SK-N-SH treated with all-trans-retinoic acid at 6 μM for 48 hours (cell line): ENCODE data around the gene SPATA12.

Experiments used
- BACH2 ChIP-seq: fragments of 250-450 bp; sonication (Bioruptor Pico); IDR thresholded peaks from 2 replicates; pipeline ENCODE4 v1.9.0; 2021; ENCODE audit warnings: mild to moderate bottlenecking, borderline replicate concordance
- CREB5 ChIP-seq: fragments of 250-450 bp; sonication (Bioruptor Pico); IDR thresholded peaks from 2 replicates; pipeline ENCODE4 v1.5.1; 2020; ENCODE audit warnings: low read depth, mild to moderate bottlenecking, moderate library complexity
- GLIS3 ChIP-seq: fragments of 250-450 bp; sonication (Bioruptor Pico); IDR thresholded peaks from 2 replicates; pipeline ENCODE4 v1.5.0; 2020; ENCODE audit warnings: mild to moderate bottlenecking, moderate library complexity
- PATZ1 ChIP-seq: fragments of 250-450 bp; sonication (Bioruptor Pico); IDR thresholded peaks from 2 replicates; pipeline ENCODE4 v1.8.0; 2020; ENCODE audit warnings: mild to moderate bottlenecking, moderate library complexity, borderline replicate concordance
- SNAI2 ChIP-seq: fragments of 250-450 bp; sonication (Bioruptor Pico); IDR thresholded peaks from 2 replicates; pipeline ENCODE4 v1.5.0; 2020; ENCODE audit warnings: mild to moderate bottlenecking, moderate library complexity
- TOX ChIP-seq: fragments of 250-450 bp; sonication (Bioruptor Pico); IDR thresholded peaks from 2 replicates; pipeline ENCODE4 v1.8.0; 2021; ENCODE audit warnings: mild to moderate bottlenecking, moderate library complexity, borderline replicate concordance
- TSHZ2 ChIP-seq: fragments of 250-450 bp; sonication (Bioruptor Pico); IDR thresholded peaks from 2 replicates; pipeline ENCODE4 v1.5.0; 2020; ENCODE audit warnings: mild to moderate bottlenecking, moderate library complexity
- ZC3H10 ChIP-seq: fragments of 250-450 bp; sonication (Bioruptor Pico); IDR thresholded peaks from 2 replicates; pipeline ENCODE4 v1.5.1; 2021; ENCODE audit warnings: mild to moderate bottlenecking, moderate library complexity
- ZFP30 ChIP-seq: fragments of 450-650 bp; formaldehyde crosslinking; IDR thresholded peaks from 2 replicates; pipeline ENCODE4 v1.5.0; 2022; ENCODE audit warnings: mild to moderate bottlenecking, moderate library complexity
- ZNF8 ChIP-seq: fragments of 450-650 bp; formaldehyde crosslinking; IDR thresholded peaks from 2 replicates; pipeline ENCODE4 v1.5.0; 2020; ENCODE audit warnings: mild to moderate bottlenecking, moderate library complexity

GRCh38 chr3:57059411-57059810, 1.1 kb upstream of the SPATA12 start:
- TF ChIP-seq CREB5 (CRISPR knock-in tag) (no peak), TSHZ2 (CRISPR knock-in tag) (no peak), BACH2 (CRISPR knock-in tag) (no peak), PATZ1 (CRISPR knock-in tag) (no peak), GLIS3 (CRISPR knock-in tag) (no peak), ZC3H10 (CRISPR knock-in tag) (no peak), TOX (CRISPR knock-in tag) (no peak), ZFP30 (CRISPR knock-in tag) (no peak), ZNF8 (CRISPR knock-in tag) (no peak), SNAI2 (no peak)
